NCI-H2107 treated with DMSO at 0.1 percent for 48 hours (cell line): Measurements from ENCODE around the gene INSYN2B.

Experiments used
- DNase-seq: peaks from one replicate; lab custom pipeline; 2025; ENCODE audit not compliant: unreplicated experiment; lab: John Stamatoyannopoulos, UW

Gene INSYN2B

GRCh38 chr5:169895926-169896325 is 84.4 kb downstream of the INSYN2B start:
- DNase-seq = no peak

- no peak for DNase-seq
These were observed 86.7 kb downstream of the INSYN2B start for GRCh38 chr5:169893571-169893970.

GRCh38 chr5:169893010-169893409 is 87.3 kb downstream of the INSYN2B start:
- no peak for DNase-seq

GRCh38 chr5:169889572-169889971 is 90.7 kb downstream of the INSYN2B start:
- no peak for DNase-seq

GRCh38 chr5:169886677-169887076 is 93.6 kb downstream of the INSYN2B start:
- no peak for DNase-seq

- DNase-seq = no peak
These were observed 94.3 kb downstream of the INSYN2B start for GRCh38 chr5:169886033-169886432.

- DNase-seq = no peak
These were observed 98.5 kb downstream of the INSYN2B start for GRCh38 chr5:169881702-169882303.

- DNase-seq = no peak
These were observed 99.5 kb downstream of the INSYN2B start for GRCh38 chr5:169880785-169881184.

GRCh38 chr5:169880012-169880663 is 100.2 kb downstream of the INSYN2B start:
- no peak for DNase-seq

GRCh38 chr5:169876386-169876785 is 103.9 kb downstream of the INSYN2B start:
- DNase-seq = no peak

GRCh38 chr5:169875731-169876130 is 104.6 kb downstream of the INSYN2B start:
- no peak for DNase-seq

- no peak for DNase-seq
These were observed 105.1 kb downstream of the INSYN2B start for GRCh38 chr5:169875091-169875728.

GRCh38 chr5:169874621-169875020 is 105.7 kb downstream of the INSYN2B start:
- DNase-seq = no peak

GRCh38 chr5:169873642-169874041 is 106.7 kb downstream of the INSYN2B start:
- no peak for DNase-seq

GRCh38 chr5:169871826-169872490 is 108.3 kb downstream of the INSYN2B start:
- DNase-seq = no peak

GRCh38 chr5:169870211-169870610 is 110.1 kb downstream of the INSYN2B start:
- DNase-seq = no peak

- DNase-seq = no peak
These were observed 111.2 kb downstream of the INSYN2B start for GRCh38 chr5:169869066-169869465.

GRCh38 chr5:169867347-169867746 is 112.9 kb downstream of the INSYN2B start:
- no peak for DNase-seq

GRCh38 chr5:169864483-169864882 is 115.8 kb downstream of the INSYN2B start:
- DNase-seq = no peak

- no peak for DNase-seq
These were observed 117.9 kb downstream of the INSYN2B start for GRCh38 chr5:169862391-169862811.

- no peak for DNase-seq
These were observed 118.4 kb downstream of the INSYN2B start for GRCh38 chr5:169861934-169862333.

GRCh38 chr5:169861433-169861832 is 118.9 kb downstream of the INSYN2B start:
- DNase-seq = no peak
